ENCODE measurements around the gene CPTP.
"Not testable (repeated sequence)": the region's sequence is repeated elsewhere in the genome, so short reads cannot be mapped to it uniquely, and the experiment has no call there.

The CPTP gene

DNA sequence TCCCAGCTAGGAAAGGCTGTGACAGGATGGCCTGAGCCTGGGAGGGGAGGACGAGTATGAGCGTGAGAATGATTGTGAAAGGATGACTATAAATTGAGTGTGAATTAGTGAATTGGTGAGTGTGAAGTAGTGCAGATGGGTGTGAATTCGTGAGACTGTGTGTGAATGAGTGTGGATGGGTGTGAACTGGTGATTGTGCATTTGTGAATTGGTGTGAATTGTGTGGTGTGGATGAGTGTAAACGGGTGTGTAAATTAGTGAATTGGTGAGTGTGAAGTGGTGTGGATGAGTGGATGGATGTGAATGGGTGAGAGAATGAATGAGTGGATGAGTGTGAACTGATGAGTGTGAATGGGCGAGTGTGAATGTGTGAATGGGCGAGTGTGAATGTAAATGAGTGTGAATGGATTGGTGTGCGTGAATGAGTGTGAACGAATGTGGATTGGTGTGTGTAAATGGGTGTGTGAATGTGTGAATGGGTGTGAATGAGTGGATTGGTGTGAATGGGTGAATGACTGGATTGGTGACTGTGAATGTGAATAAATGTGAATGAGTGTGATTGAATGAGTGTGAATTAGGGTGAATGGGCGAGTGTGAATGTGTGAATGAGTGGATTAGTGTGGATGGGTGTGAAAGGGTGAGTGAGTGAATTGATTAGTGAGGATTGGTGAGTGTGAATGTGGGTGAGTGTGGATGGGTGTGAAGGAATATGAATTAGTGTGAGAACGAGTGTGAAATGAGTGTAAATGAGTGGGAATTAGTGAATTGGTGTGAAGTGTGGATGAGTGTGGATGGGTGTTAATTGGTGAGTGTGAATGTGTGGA, 41.5 kb downstream of the CPTP start:
- DNase-seq (ENCODE audit: low spot score), result no peak

DNA sequence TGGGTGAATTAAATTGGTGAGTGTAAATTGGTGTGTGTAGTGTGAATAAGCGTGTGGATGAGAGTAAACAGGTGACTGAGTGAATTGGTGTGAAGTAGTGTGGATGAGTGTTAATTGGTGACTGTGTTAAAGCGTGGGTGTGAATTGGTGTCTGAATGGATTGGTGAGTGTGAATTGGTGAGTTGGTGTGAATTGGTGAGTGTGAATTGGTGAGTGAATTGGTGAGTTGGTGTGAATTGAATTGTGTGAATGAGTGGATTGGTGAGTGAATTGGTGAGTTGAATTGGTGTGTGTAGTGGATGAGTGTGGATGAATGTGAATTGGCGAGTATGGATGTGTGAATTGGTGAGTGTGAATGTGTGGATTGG, 42.1 kb downstream of the CPTP start:
- no peak for DNase-seq (ENCODE audit: low spot score)

DNA sequence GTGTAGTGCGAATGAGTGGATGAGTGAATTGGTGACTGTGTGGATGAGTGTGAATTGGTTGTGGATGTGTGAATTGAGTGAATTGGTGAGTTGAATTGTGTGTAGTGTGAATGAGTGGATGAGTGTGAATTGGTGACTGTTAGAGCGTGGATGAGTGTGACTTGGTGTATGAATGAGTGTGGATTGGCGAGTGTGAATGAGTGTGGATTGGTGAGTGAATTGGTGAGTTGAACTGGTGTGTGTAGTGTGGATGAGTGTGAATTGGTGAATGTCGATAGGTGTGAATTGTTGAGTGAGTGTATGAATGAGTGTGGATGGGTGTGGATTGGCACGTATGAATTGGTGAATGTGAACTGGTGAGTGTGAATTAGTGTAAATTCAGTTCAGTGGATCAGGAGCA, 42.7 kb downstream of the CPTP start:
- DNase-seq (ENCODE audit: low spot score), result no peak

DNA sequence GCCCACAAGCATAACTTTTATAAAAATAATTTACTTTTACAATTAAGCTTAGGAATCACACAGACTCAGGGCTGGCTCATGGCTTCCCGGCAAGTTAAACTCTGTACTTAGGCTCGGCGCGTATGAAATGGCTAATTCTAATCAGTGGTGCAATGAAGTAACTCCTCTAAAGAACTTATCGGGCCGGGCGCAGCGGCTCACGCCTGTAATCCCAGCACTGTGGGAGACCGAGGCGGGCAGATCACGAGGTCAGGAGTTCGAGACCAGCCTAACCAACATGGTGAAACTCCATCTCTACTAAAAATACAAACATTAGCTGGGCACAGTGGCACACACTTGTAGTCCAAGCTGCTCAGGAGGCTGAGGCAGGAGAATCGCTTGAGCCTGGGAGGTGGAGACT, 45.5 kb downstream of the CPTP start:
- DNase-seq (ENCODE audit: low spot score), result not testable (repeated sequence)

DNA sequence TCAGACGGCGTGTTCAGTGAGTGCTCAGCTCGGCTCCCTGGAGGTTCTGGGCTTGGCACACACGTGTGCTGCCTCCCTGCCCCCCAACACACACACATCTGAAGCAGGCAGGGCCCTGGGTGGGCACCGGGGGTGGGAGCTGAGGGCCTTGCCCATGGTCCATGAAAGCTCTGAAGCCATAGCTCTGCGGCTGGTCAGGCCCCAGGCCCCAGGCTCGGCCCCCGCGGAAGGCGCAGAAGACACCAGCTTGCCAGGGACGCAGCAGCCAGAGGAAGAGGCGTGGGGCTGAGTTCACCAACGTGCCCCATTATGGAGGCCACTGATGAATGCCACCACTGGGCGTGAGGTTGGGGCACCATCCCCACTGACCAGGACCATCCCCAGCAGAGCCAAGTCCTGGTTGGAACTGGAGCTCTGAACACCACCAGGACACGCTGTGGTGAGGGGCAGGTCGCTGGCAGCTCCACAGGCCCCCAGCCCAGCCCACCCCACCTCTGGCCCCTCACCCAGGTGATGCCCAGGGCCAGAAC, 46.2 kb downstream of the CPTP start:
- no peak for DNase-seq (ENCODE audit: low spot score)

DNA sequence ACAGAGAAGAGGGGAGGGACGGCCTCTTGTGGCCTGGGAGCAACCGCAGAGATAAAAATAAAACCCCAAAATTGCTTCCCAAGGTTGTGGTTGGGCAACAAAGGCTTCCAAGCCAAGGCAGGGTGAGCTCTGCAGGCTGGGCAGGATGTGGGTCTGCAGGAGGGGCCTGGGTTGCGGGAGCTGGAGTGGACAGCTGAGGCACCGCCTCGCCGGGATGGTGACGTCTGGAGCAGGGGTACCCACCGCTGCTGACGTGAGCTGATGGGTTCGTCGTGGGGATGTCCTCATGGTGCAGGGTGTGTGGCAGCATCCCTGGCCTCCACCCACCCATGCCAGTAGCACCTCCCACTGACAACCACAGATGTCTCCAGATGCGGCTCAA, 46.8 kb downstream of the CPTP start:
- no peak for DNase-seq (ENCODE audit: low spot score)

DNA sequence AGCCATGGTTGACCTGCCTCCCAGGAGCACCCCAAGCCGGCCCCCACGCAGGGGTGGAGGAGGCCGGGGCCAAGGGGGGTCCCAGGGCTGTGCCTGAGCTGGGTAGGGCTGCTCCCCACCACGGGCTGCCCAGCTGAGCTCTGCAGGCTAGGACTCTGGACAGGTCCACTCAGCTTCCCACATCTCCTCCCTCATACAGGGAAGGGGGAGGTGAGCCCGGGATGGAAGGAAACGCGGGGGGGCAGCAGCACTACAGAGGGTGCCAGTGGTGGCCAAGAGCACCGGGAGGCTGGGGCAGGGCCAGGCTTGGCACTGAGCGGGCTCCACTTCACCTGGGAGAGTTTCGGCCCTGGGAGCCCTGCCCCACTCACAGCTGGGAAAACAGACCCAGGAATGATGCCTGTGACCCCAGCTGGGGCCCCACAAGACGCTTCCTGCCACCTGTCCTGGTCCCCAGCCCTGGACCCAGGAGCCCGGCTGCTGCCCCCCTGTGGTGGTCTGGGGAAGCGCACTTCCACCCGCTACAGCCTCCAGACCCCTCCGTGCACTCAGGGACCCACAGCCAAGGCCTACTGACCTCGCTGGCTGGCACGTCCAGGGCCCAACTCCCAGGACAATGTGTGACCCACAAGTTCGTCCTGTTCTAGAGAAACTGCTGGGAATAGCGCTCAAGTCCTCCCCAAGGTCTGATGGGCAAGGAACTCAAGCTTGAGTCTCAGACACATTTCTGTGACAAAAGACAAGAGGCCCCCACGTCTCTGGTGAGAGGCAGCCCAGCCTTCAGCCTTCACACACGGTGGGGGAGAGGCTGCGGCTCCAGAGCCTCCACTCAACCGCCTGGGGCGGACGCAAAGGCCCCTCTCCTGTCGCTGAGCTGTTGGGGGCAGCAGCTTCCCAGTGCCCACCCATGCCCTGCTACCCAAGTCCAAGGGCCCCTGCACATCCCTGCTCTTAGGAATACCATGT, 47.4 kb downstream of the CPTP start:
- peak; percentile 87 for DNase-seq (ENCODE audit: low spot score)

DNA sequence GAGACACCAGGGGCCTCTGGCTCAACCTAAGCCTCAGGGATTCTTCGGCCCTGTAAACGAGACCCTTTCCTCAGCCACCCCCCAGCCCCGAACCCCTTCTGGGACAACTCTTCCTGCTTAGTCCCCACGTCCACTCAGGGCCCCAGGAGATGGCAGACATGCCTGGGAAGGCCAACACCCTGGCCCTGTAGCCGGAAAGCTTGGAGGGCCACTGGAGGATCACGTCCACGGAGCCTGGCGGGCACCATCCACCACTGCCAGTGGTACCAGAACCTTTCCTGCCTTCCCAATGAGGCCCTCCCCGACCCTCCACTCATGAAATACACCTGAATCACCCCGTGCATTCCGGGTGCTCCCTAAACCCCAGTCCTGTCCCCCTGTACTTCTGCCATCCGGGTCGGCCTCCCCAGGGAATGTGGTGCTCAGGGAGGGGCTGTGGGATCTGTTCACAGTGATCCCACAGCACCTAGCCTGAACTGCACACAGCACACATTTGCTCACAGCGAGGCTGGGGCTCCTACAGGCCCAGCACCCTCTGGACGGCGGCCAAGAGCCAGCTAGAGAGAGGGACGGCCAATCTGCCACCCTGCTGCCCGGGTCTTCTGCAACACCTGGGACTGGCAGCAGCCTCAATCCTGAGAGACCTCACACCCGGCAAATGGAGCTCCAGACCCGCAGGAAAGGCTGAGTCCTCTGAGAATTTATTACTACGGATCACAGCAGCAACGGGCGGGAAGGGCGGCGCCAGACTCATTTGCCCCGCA, 48.6 kb downstream of the CPTP start:
- DNase-seq (ENCODE audit: low spot score), result no peak

DNA sequence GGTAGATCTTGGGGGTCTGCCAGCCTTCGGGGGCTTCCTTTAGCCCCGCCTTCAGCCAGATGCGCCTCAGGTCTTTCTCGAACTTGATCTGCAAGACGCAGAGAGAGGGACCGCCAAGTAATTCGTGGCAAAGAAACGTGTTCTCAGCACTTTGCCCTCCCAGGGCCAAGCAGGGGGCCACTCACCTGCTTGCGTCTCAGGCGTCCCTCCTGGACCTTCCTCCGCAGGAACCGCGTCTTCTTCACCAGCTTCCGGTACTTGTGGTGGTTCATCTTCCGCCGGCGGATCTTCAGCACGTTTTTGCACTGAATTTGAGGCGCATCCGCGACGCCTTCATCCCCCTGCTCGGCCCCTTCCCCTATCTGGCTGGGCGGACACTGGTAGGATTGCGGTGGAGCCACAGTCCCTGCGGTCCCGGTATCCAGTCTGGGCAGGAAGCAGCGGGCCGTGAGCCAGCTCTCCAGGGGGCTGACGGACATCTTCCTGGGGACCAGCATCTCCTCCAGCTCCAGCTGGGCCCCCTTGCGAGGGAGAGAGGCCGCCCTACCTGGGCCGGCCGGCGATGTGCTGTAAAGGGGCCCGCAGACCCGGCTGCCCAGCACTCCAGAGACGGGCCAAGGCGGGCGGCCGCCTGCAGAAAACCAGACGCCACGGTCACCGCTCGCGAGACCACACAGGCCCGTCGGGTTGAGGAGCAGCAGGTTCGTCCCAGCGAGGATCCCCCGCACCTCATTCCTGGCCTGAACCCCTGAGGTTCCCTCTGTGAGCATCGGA, 49.4 kb downstream of the CPTP start:
- no peak for DNase-seq (ENCODE audit: low spot score)

DNA sequence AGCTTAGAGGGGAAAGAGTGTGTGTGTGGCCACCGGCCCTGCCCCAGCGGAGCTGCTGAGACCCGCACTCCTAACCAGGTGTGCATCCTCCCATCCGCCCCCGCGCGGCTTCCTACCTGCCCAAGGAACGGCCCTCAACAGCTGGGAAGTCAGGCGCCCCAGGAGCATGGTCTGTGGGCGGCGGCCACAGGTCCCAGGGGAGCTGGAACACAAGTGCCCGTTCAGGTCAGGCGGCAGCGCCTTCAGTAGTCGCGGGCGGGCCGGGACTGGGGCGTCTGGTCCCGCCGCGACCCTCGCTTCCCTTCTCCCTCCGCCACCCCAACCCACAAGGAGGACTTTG, 50.0 kb downstream of the CPTP start:
- DNase-seq (ENCODE audit: low spot score), result no peak

DNA sequence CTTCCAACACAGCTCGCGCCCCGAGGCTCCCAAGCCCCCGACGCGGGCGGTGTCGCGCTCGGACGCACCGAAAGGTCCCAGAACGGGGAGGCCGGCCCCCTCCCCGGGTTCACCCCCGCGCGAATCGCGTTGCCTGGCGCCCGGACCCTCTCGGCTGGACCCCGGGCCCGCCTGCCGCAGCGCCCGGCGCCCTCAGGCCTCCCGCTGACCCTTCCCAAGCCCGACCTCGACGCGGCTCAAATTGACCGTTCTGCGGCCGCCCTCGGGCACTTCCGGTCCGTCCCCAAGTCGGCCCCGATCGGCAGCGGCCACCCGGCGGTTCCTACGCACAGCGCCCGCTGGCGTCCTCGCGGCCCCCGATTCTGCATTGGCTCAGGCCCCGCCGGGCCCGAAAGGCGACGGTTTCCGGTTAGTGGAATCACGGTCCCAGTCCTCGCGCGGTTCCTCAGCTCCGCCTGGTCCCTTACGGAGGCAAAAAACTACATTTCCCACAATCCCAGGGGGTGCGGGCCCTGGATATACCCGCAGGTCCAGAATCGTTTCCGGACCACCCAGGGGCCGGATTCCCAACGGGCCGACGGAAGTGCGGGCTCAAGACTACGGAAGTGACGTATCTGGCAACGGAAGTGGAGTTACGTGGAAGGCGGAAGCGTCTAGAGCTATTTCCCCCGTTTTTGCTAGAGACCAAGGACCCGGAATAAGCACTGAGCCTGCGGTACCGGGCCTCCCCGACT, 50.5 kb downstream of the CPTP start, which contains the start of gene AURKAIP1:
Gene AURKAIP1 (minus strand): TSS at position 279 of the 734 bp plus-strand sequence. CDS start 451 bp downstream, outside the sequence.
- DNase-seq (ENCODE audit: low spot score), result peak; percentile 99

DNA sequence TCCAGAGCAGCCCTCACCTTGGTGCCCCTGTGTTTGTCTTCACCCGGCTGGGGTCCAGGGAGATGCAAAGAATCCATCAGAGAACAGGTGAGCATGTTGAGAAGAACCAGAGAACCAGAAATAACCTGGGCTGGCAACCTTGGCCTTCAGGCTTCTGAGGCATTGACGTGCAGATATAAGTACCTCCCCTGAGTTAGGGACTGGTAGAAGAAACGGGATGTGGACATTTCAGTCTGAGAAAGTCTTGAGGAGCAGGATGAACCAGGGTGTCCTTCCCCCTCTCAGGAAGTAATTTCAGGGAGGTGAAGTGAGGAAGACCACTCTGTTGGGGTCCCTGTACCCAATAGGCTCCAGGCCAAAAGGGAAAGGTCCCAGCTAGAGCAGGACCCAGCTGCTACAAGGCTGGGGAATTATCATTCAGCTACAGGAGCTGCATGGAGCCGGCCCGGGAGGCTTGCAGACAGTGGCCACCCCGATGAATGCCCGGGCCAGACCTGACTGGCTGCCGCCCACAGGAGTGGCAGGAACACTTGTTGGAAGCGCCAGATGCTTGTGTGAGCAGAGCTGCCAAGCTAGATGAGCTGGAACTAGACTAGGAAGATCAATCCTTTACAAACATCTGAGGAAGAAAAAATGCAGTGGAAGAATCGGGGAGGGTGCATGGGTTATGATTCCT, 52.1 kb downstream of the CPTP start:
- DNase-seq (ENCODE audit: low spot score), result no peak

DNA sequence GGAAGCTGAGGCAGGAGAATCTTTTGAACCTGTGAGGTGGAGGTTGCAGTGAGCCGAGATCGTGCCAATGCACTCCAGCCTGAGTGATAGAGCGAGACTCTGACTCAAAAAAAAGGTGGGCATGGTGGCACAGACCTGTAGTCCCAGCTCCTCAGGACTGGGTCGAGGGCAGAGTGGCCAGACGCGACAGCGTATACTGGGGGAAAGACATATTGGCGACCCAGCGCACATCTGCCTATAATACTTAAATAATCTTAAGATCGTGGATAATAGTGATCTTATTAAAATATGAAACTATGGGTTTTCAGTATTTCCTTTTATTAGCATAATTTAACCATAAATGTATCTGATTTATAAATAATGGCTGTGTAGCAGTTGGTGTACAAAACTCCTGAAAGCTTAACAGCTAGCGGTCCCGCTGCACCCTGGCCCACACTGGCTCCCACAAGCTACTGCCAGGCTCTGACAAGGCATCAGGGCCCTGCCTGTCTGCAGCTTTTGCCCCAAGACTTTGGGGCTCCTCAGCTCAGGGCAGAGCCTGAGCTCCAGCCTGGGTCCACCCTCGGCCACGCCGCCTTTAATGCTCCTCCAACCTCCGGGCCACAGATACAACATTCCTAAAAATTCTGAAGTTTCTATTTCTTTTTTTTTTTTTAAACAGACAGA, 53.1 kb downstream of the CPTP start:
- no peak for DNase-seq (ENCODE audit: low spot score)

All from hepatic stellate cell (primary cell).